Neural progenitor cell (in vitro differentiated cells): ENCODE data around the gene PLAC8. TPM values are rescaled to one million over a fixed set of nuclear protein-coding genes. Genes with fewer than 3 reads are reported as not detected.

ENCODE experiments used
- DNase-seq: peaks from one replicate; pipeline ENCODE4 v3.0.0-alpha.2; 2016; ENCODE audit warnings: low spot score
- H2AFZ ChIP-seq: fragments of 200-600 bp; sonication (generic); replicated peaks from 2 replicates; pipeline ENCODE4 v1.6.1; 2016; ENCODE audit warnings: antibody characterized with exemption
- H3F3A ChIP-seq: fragments of 200-600 bp; sonication (generic); 2 replicates; pipeline ENCODE4 v1.6.1; 2016; ENCODE audit warnings: antibody characterized with exemption, low read depth
- H3K27ac ChIP-seq: fragments of 200-600 bp; sonication (generic); 2 replicates; pipeline ENCODE4 v1.5.1; 2016; ENCODE audit warnings: mild to moderate bottlenecking
- H3K27me3 ChIP-seq: fragments of 200-600 bp; sonication (generic); 2 replicates; pipeline ENCODE4 v1.6.1; 2016; ENCODE audit warnings: mild to moderate bottlenecking, moderate library complexity
- H3K36me3 ChIP-seq: fragments of 200-600 bp; sonication (generic); 2 replicates; pipeline ENCODE4 v1.5.1; 2016
- H3K4me1 ChIP-seq: fragments of 200-600 bp; sonication (generic); 2 replicates; pipeline ENCODE4 v1.6.1; 2016; ENCODE audit warnings: mixed run types
- H3K4me2 ChIP-seq: fragments of 200-600 bp; sonication (generic); 2 replicates; pipeline ENCODE4 v1.6.1; 2016
- H3K4me3 ChIP-seq: fragments of 200-600 bp; sonication (generic); 2 replicates; pipeline ENCODE4 v1.5.1; 2016
- H3K79me2 ChIP-seq: fragments of 200-600 bp; sonication (generic); 2 replicates; pipeline ENCODE4 v1.6.1; 2016; ENCODE audit warnings: low read depth
- H3K9ac ChIP-seq: fragments of 200-600 bp; sonication (generic); 2 replicates; pipeline ENCODE4 v1.6.1; 2016
- H3K9me3 ChIP-seq: fragments of 200-600 bp; sonication (generic); 2 replicates; pipeline ENCODE4 v1.5.1; 2016; ENCODE audit warnings: low read depth
- H4K20me1 ChIP-seq: fragments of 200-600 bp; sonication (generic); 2 replicates; pipeline ENCODE4 v1.6.1; 2016; ENCODE audit warnings: low read depth
- H3K27ac Mint-ChIP-seq: 3 replicates; pipeline ENCODE4 v1.8.0; 2021; ENCODE audit warnings: mixed read lengths
- H3K27me3 Mint-ChIP-seq: 2 replicates; pipeline ENCODE4 v1.8.0; 2022; ENCODE audit warnings: low read depth, mild to moderate bottlenecking, inconsistent platforms, moderate library complexity, mixed read lengths; ENCODE audit not compliant: insufficient read depth
- H3K36me3 Mint-ChIP-seq: 3 replicates; pipeline ENCODE4 v1.8.0; 2021; ENCODE audit warnings: mixed read lengths
- H3K4me1 Mint-ChIP-seq: 3 replicates; pipeline ENCODE4 v1.8.0; 2021; ENCODE audit warnings: mixed read lengths
- H3K4me3 Mint-ChIP-seq: 3 replicates; pipeline ENCODE4 v1.8.0; 2021; ENCODE audit warnings: mild to moderate bottlenecking, moderate library complexity, mixed read lengths
- H3K9me3 Mint-ChIP-seq: 3 replicates; pipeline ENCODE4 v1.8.0; 2020; ENCODE audit warnings: mixed read lengths
- CTCF ChIP-seq: fragments of 200-600 bp; sonication (generic); IDR thresholded peaks from 2 replicates; pipeline ENCODE4 v1.5.1; 2017; ENCODE audit warnings: antibody characterized with exemption, mild to moderate bottlenecking
- EZH2 ChIP-seq: fragments of 200-600 bp; sonication (generic); IDR thresholded peaks from 2 replicates; pipeline ENCODE4 v1.6.1; 2017; ENCODE audit warnings: antibody characterized with exemption, mild to moderate bottlenecking, moderate library complexity
- EZH2phosphoT487 ChIP-seq: fragments of 200-600 bp; sonication (generic); IDR thresholded peaks from 2 replicates; pipeline ENCODE4 v1.6.1; 2017; ENCODE audit warnings: antibody characterized with exemption
- total RNA-seq: library from RNA; depleted of rRNA; stranded (reverse); fragments of >200 nt; gene quantifications from 2 replicates; pipeline ENCODE4 v1.2.3, GENCODE V29; 2015; ENCODE audit warnings: low replicate concordance

PLAC8 gene
- total RNA-seq, 1 donor from 2014 or later = 0.15 TPM

GRCh38 chr4:83132065-83132464 lies 17.5 kb upstream of the PLAC8 start:
- Mint-ChIP-seq H3K9me3 (peaks cover 8% of the 10 kb centered on the region), H3K4me3 (no peak overlapping the region), H3K27ac (no peak overlapping the region), H3K4me1 (no peaks in the 10 kb centered on the region), H3K36me3 (peaks cover 2% of the 10 kb centered on the region), H3K27me3 (peaks cover 5% of the 10 kb centered on the region)
- H3K9me3 ChIP-seq = no peaks in the 10 kb centered on the region
- H3K9ac ChIP-seq = no peak overlapping the region
- H3K27me3 ChIP-seq = no peaks in the 10 kb centered on the region
- no peak overlapping the region for H2AFZ ChIP-seq
- H3K4me2 ChIP-seq = no peak overlapping the region
- H4K20me1 ChIP-seq = no peaks in the 10 kb centered on the region
- H3K27ac ChIP-seq = no peak overlapping the region
- no peaks in the 10 kb centered on the region for H3K4me1 ChIP-seq
- TF ChIP-seq CTCF = no peak
- no peak for TF ChIP-seq EZH2phosphoT487
- no peak for TF ChIP-seq EZH2
- DNase-seq = no peak
- H3F3A ChIP-seq = no peaks in the 10 kb centered on the region
- no peak overlapping the region for H3K4me3 ChIP-seq
- no peaks in the 10 kb centered on the region for H3K79me2 ChIP-seq
- H3K36me3 ChIP-seq = no peaks in the 10 kb centered on the region

- Mint-ChIP-seq H3K27me3 (peaks cover 3% of the 10 kb centered on the region), H3K4me3 (no peak overlapping the region), H3K4me1 (no peaks in the 10 kb centered on the region), H3K36me3 (no peaks in the 10 kb centered on the region), H3K27ac (no peak overlapping the region), H3K9me3 (peaks cover 2% of the 10 kb centered on the region)
- Histone ChIP-seq H3K4me2 (no peak overlapping the region), H3K4me1 (no peaks in the 10 kb centered on the region), H3K27me3 (no peaks in the 10 kb centered on the region), H3K79me2 (no peaks in the 10 kb centered on the region), H2AFZ (no peak overlapping the region), H3K36me3 (no peaks in the 10 kb centered on the region), H3K4me3 (no peak overlapping the region), H3F3A (no peaks in the 10 kb centered on the region), H3K9me3 (no peaks in the 10 kb centered on the region), H4K20me1 (no peaks in the 10 kb centered on the region), H3K9ac (no peak overlapping the region), H3K27ac (no peak overlapping the region)
- TF ChIP-seq CTCF (no peak), EZH2phosphoT487 (no peak), EZH2 (no peak)
- no peak for DNase-seq
Measured at GRCh38 chr4:83129264-83129663, 14.7 kb upstream of the PLAC8 start.

- Histone ChIP-seq H3K9me3 (no peaks in the 10 kb centered on the region), H3K27ac (no peak overlapping the region), H3K9ac (no peak overlapping the region), H3K4me3 (no peak overlapping the region), H3K79me2 (no peaks in the 10 kb centered on the region), H3K36me3 (no peaks in the 10 kb centered on the region), H3F3A (no peaks in the 10 kb centered on the region), H2AFZ (no peak overlapping the region), H3K4me1 (no peaks in the 10 kb centered on the region), H3K4me2 (no peak overlapping the region), H3K27me3 (no peaks in the 10 kb centered on the region), H4K20me1 (no peaks in the 10 kb centered on the region)
- peaks cover 3% of the 10 kb centered on the region for H3K27me3 Mint-ChIP-seq
- no peaks in the 10 kb centered on the region for H3K4me1 Mint-ChIP-seq
- peaks cover 2% of the 10 kb centered on the region for H3K9me3 Mint-ChIP-seq
- DNase-seq = no peak
- TF ChIP-seq EZH2phosphoT487 (no peak), CTCF (no peak), EZH2 (no peak)
- no peaks in the 10 kb centered on the region for H3K36me3 Mint-ChIP-seq
- no peak overlapping the region for H3K4me3 Mint-ChIP-seq
- no peak overlapping the region for H3K27ac Mint-ChIP-seq
Measured at GRCh38 chr4:83128240-83128929, 13.9 kb upstream of the PLAC8 start.
